ENCODE measurements around the gene MEG3.

- TF ChIP-seq CTCF (IDR thresholded peaks at IDR 0.05; ENCODE audit: poor library complexity, severe bottlenecking) (no peak), EZH2 (IDR thresholded peaks at IDR 0.05; ENCODE audit: borderline replicate concordance, insufficient read depth, low read length, poor library complexity, severe bottlenecking) (no peak), EP300 (conservative IDR thresholded peaks at IDR 0.05; ENCODE audit: poor library complexity, severe bottlenecking) (no peak), RAD21 (conservative IDR thresholded peaks at IDR 0.05) (no peak), REST (IDR thresholded peaks at IDR 0.05; ENCODE audit: borderline replicate concordance) (no peak), TAF1 (IDR thresholded peaks at IDR 0.05; ENCODE audit: low read depth) (no peak)
Measured at GRCh38 chr14:100783630-100784370, 42.1 kb upstream of the MEG3 start.

Measured in neural cell (in vitro differentiated cells).